GM12892 (cell line): ENCODE data around the gene GRK1.

Source experiments
- DNase-seq: peaks from one replicate; pipeline ENCODE4 v3.0.0; 2011; ENCODE audit not compliant: insufficient read length
- FAIRE-seq: peaks from 2 replicates; lab custom pipeline; 2011; peaks lifted over from hg19 to GRCh38; lab: Jason Lieb, UNC
- POLR2A ChIP-seq: IDR thresholded peaks from 2 replicates; pipeline ENCODE4 v1.6.1; 2011; ENCODE audit warnings: low read depth, low read length, control low read depth
- POLR2AphosphoS5 ChIP-seq: IDR thresholded peaks from 2 replicates; pipeline ENCODE4 v1.6.1; 2011; ENCODE audit warnings: low read depth, low read length, control low read depth
- TAF1 ChIP-seq: IDR thresholded peaks from 2 replicates; pipeline ENCODE4 v1.6.1; 2011; ENCODE audit warnings: low read depth, mild to moderate bottlenecking, control low read depth, low read length, borderline replicate concordance

Gene GRK1

DNA sequence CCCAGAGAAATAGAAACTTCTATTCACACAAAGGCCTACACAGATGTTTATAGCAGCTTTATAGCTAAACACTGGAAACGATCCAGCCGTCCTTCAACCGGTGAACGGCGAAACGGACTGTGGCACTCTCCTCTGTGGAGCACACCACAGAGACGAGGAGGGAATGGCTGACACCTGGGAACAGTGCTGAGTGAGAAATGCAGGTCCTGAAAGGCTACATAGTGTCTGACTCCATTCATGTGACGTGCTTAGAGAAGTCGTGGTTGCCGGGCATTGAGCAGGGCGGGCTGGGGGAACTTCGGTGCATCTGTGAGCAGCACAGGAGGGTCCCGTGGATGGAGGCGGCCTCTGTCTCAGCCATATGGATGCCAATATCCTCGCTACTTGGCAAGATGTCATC is 3.1 kb upstream of the GRK1 start:
- DNase-seq (no peak), FAIRE-seq (no peak)
- TF ChIP-seq POLR2AphosphoS5 (no peak), TAF1 (no peak), POLR2A (no peak)

DNA sequence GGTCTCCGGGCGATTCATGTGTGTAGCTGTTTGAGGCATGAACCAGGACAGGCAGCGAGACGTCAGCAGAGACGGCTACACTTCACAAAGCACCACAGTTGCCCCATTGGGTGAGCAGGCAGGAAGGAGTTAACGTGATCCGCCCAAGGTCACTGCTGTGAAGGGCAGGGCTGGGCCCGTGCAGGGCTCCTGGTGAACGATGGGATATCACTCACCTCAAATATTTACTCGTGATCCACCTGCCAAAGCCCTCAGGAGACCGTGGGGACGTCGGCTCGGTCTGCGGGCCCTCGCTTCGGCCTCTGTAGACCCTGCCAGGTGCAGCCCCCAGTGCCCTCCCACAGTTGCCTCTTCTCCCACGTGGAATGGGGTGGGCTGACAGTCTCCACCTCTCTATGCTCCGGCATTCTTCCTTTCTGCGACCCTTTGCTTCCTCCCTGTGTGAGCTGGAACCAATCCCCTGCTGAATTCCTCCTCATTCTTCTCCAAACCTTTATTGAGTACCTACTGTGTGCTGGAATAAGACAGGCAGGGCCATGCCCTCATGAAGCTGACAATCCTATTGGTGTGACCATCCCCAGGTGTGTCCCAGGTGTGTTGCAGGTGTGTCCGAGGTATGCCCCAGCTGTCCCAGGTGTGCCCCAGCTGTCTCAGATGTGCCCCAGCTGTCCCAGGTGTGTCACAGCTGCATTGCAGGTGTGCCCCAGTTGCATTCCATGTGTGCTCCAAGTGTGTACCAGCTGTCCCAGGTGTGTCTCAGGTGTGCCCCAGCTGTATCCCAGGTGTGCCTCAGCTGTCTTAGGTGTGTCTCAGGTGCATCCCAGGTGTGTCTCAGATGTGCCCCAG is 2.0 kb upstream of the GRK1 start:
- no peak for FAIRE-seq
- no peak for TF ChIP-seq TAF1
- no peak for TF ChIP-seq POLR2AphosphoS5
- no peak for TF ChIP-seq POLR2A
- DNase-seq: no peak

DNA sequence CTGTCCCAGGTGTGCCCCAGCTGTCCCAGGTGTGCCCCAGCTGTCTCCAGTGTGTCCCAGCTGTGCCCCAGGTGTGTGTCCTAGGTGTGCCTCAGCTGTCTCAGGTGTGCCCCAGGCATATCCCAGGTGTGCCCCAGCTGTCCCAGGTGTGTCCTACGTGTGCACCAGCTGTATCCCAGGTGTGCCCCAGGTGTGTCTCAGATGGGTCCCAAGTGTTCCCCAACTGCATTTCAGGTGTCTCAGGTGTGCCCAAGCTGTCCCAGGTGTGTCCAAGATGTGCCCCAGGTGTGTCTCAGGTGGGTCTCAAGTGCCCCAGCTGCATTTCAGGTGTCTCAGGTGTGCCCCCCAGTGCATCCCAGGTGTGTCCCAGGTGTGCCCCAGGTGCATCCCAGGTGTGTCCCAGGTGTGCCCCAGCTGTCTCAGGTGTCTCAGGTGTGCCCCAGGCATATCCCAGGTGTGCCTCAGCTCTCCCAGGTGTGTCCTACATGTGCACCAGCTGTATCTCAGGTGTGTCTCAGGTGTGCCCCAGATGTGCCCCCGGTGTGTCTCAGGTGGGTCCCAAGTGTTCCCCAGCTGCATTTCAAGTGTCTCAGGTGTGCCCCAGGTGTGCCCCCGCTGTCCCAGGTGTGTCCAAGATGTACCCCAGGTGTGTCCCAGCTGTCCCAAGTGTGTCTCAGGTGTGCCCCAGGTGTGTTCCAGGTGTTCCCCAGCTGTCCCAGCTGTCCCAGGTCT is 1.3 kb upstream of the GRK1 start:
- DNase-seq: no peak
- no peak for TF ChIP-seq POLR2AphosphoS5
- no peak for TF ChIP-seq TAF1
- no peak for TF ChIP-seq POLR2A
- FAIRE-seq: no peak

DNA sequence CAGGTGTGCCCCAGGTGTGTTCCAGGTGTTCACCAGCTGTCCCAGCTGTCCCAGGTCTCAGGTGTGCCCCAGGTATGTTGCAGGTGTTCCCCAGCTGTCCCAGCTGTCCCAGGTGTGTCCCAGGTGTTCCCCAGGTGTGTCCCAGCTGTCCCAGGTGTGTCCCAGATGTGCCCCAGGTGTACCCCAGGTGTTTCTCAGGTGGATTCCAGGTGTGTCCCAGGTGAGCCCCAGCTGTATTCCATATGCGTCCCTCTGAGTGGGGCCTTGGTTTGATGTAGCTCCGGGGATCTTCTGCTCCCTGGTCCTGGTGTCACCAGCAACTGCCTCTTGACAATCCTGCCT is 719 bp upstream of the GRK1 start:
- DNase-seq: no peak
- FAIRE-seq: no peak
- TF ChIP-seq TAF1: no peak
- no peak for TF ChIP-seq POLR2A
- no peak for TF ChIP-seq POLR2AphosphoS5

DNA sequence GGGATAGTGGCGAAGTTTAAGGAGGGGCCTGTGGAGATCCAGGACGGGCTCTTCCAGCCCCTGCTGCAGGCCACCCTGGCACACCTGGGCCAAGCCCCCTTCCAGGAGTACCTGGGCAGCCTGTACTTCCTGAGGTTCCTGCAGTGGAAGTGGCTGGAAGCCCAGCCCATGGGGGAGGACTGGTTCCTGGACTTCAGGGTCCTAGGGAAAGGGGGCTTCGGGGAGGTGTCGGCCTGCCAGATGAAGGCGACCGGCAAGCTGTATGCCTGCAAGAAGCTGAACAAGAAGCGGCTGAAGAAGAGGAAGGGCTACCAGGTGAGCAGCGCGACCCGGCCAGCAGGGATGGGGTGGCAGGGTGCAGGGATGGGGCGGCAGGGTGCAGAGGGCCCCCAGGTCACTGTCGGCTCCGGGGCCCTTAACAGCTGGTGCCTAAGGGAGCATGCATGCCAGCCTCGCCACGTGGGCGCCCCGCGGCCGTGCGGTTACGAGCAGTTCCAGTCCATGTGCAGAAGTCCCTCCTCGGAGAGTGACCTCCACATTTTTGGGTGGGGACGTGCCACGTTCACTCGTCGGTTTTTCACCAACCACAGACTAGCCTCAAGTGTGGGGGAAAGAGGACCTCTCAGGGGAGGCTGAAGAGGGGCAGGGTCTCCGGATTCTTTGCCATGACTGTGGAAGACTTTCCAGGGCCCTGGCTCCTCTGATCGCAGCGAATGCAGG is 912 bp downstream of the GRK1 start:
- no peak for FAIRE-seq

DNA sequence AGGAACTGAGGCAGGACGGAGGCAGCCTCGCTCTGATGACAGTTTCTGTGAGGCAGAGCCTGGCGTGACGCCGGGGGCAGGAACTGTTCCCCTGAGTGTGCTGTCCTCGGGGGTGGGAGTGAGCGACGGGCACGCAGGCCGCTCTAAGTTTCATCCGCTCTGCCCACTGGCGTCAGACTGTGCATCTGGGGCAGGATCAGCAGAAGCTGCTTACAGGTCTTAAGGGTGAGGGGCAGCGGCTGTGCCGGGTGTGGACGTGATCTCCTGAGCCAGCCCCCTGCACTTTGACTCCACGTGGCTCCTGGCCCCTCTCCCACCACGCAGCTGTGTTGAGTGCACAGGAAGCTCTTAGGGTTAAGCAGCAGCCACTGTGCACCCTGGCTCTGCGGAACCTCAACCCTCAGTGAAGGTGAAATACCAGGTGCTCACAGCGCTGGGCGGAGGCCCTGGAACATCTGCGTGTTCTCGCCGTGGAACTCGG is 1.5 kb downstream of the GRK1 start:
- no peak for DNase-seq
- no peak for TF ChIP-seq TAF1
- no peak for TF ChIP-seq POLR2AphosphoS5
- TF ChIP-seq POLR2A: no peak
- no peak for FAIRE-seq

More for the DNA sequence above, 912 bp downstream of the GRK1 start:
- TF ChIP-seq POLR2A: no peak
- TF ChIP-seq TAF1: no peak
- no peak for TF ChIP-seq POLR2AphosphoS5
- DNase-seq: no peak

DNA sequence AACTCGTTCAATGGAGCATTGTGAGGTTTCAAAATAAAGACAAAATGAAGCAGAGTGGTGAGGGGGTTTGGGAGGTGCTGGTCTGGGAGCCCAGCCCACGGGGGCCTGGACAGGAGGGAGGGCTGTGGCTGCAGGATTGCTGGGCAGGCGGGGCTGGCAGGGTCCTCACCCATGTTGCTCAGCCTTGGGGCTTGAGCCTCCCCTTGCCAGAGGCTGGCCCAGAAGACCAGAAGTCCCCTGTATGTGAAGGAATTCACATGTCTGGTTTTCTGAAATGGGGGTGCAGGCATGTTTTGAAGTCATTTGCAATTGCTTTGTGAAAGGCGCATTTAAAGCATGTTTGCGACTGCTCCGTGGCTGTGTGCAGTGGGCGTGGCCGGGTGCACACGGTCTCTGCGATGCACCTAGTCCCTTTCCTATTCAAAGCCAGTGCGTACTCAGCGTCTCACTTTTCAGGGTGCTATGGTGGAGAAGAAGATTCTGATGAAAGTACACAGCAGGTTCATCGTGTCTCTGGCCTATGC is 2.3 kb downstream of the GRK1 start:
- no peak for FAIRE-seq
- TF ChIP-seq POLR2AphosphoS5 (no peak), POLR2A (no peak), TAF1 (no peak)

DNA sequence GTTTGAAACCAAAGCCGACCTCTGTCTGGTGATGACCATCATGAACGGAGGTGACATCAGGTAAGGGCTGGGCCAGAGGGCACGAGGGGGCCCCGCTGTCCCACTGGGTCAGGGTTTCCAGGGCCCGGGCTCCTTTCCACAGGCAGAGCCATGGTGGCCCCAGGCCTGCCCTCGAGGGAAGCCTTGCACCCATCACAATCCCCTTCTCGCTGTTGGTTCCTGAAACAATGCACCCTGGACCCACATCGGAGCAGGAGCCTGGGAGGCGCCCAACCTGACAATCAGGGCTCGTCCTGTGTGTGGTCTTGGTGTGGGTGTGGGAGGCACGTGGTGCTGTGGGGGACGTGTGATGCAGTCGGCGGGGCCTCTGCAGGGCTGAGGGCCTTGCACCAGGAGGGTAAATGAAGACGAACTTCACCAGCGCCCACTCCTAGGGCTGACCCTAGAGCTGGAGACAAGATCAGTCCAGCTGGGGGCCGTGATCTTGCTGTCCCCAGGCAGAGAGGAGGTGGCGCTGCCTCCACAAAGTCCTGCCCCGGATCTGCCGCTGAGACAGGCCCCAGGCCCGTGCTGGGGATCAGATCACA is 2.8 kb downstream of the GRK1 start:
- TF ChIP-seq POLR2A: no peak
- TF ChIP-seq POLR2AphosphoS5: no peak
- no peak for TF ChIP-seq TAF1
- FAIRE-seq (no peak), DNase-seq (no peak)

More for the DNA sequence above, 2.3 kb downstream of the GRK1 start:
- no peak for DNase-seq

DNA sequence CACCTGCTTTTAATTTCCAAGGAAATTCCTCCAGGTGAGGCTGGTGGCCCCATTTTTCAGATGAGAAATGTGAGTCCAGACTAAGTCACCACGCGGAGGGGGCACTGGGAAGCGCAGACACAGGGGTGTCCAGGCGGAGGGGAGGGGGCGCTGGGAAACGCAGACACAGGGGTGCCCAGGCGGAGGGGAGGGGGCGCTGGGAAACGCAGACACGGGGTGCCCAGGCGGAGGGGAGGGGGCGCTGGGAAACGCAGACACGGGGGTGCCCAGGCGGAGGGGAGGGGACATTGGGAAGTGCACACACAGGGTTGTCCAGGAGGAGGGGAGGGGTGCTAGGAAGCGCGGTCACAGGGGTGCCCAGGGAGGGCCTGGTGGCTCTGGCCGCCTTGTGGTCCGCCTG is 3.5 kb downstream of the GRK1 start:
- FAIRE-seq (no peak), DNase-seq (no peak)
- TF ChIP-seq TAF1: no peak

DNA sequence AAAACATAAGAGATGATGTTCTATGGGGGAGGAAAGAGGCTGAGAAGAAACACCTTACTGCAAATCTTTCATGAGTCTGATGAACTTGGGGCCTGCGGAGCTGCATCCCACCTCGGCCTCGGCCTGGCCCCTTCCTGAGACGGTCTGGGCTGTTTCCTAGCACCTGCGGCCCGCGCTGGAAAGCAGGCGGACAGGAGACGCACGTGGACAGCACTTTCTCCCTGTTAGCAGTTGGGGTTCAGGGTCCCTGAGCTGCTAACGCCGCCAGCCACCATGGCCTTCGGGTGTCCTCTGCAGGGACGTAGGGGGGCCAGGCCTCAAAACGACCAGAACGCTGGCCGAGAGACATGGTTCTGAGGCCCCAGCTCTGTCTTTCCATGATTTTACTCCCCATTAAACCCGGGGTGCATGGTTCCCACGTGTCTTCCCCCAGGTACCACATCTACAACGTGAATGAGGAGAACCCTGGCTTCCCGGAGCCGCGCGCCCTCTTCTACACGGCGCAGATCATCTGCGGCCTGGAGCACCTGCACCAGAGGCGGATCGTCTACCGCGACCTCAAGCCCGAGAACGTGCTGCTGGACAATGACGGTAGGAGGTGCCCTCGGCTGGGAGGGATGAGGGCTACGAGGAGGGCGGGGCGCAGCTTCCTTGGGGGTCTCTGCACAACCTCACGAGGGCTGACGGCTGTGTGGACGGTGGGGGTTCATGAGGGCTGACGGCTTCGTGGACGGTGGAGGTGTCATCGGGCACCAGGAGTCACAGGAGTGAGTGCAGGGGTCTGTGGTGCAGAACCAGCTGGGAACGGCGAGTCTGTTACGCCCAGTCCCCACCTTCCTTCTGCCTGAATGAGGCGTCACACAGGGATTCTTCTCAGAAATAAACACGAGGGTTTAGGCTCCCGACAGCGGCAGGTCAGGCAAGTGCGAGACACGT is 4.3 kb downstream of the GRK1 start:
- no peak for FAIRE-seq
- TF ChIP-seq POLR2A (no peak), TAF1 (no peak), POLR2AphosphoS5 (no peak)
- no peak for DNase-seq
